ENCODE measurements around the gene TEX55.

TEX55 gene

DNA sequence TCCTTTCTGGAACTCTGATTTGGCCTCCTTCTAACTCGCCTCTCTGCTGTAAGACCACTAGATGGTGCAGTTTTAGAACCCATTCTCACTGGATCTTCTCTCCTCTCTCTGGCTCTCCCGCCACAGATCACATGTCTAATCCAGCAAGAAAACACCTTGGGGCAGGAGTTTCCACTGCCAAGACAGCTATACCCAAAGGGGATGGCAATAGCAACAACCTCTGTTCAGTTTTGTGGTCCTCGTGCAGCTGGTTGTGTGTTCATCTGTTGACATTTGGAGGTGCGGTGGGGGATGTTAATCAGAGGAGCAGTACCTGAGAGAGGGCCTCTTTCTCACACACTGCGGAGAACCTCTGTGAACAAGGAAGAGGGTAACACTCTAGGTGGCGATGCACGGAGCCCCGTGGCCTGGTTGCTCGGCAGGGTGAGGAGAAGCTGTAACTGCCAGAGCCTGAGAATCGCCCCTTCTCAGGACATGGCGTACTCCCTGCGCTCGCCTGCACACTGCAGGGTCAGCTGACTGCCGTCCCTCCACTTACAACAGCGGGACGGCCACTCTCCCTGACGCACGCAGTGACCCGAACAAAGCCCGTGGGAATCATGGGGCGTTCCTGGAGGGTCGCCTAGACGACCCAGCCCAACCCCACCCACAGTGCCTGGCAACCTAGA lies at the start of gene TEX55:
TSS of gene TEX55 (plus strand) at position 666 of the 668 bp plus-strand sequence. CDS start 25 bp downstream, outside the sequence.
- H3K36me3 ChIP-seq (ENCODE audit: insufficient read depth), result no peaks in the 10 kb centered on the region

DNA sequence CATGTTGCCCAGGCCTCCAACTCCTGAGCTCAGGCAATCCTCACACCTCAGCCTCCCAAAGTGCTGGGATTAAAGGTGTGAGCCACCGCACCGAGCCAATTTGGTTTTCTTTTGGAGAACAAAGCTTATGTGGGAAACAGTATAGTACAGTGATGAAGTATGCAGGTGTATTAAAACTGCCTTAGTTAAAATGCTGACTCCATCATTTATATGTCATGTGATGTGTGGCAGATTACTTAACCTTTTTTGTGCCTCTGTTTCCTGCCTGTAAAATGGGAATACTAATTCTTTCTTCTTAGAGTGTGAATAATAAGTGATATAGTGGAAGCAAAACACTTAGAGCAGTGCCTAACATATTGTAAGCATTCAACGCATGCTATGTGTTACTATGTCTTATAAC lies 48.0 kb upstream of the TEX55 start:
- no peak for TF ChIP-seq CTCF (conservative IDR thresholded peaks at IDR 0.05; ENCODE audit: low read depth, low read length)
- H3K27ac ChIP-seq, result no peak overlapping the region
- no peaks in the 10 kb centered on the region for H4K20me1 ChIP-seq (ENCODE audit: insufficient read depth)
- H3K27me3 ChIP-seq (ENCODE audit: insufficient read depth, low read depth), result no peaks in the 10 kb centered on the region
- no peak overlapping the region for H3K9ac ChIP-seq
- no peaks in the 10 kb centered on the region for H3K79me2 ChIP-seq (ENCODE audit: insufficient read depth, low read depth)
- H3K4me3 ChIP-seq (IDR thresholded peaks at IDR 0.05; ENCODE audit: insufficient read depth, low read depth, low read length), result no peak overlapping the region
- H3K4me2 ChIP-seq, result no peak overlapping the region
- H2AFZ ChIP-seq (ENCODE audit: low read depth), result no peak overlapping the region
- no peaks in the 10 kb centered on the region for H3K36me3 ChIP-seq (ENCODE audit: insufficient read depth)
- no peaks in the 10 kb centered on the region for H3K4me1 ChIP-seq (ENCODE audit: low read depth, poor library complexity, severe bottlenecking)

More for the DNA sequence above, at the start of gene TEX55:
- H3K4me3 ChIP-seq (IDR thresholded peaks at IDR 0.05; ENCODE audit: insufficient read depth, low read depth, low read length), result no peak within 1 kb of the TSS
- H2AFZ ChIP-seq (ENCODE audit: low read depth), result 0 out of 2 replicates have a peak within 1 kb of the TSS, but pooled peaks have one; percentile 14
- H3K4me1 ChIP-seq (ENCODE audit: low read depth, poor library complexity, severe bottlenecking), result no peaks in the 10 kb centered on the region
- H3K27me3 ChIP-seq (ENCODE audit: insufficient read depth, low read depth), result no peaks in the 10 kb centered on the region
- no peak within 1 kb of the TSS for H3K4me2 ChIP-seq
- no peak within 1 kb of the TSS for H3K9ac ChIP-seq
- no peaks in the 10 kb centered on the region for H3K79me2 ChIP-seq (ENCODE audit: insufficient read depth, low read depth)
- H4K20me1 ChIP-seq (ENCODE audit: insufficient read depth), result no peaks in the 10 kb centered on the region; the same call in 1 of the 2 replicates
- no peak within 1 kb of the TSS for H3K27ac ChIP-seq
- TF ChIP-seq CTCF (conservative IDR thresholded peaks at IDR 0.05; ENCODE audit: low read depth, low read length), result peak; percentile 55

DNA sequence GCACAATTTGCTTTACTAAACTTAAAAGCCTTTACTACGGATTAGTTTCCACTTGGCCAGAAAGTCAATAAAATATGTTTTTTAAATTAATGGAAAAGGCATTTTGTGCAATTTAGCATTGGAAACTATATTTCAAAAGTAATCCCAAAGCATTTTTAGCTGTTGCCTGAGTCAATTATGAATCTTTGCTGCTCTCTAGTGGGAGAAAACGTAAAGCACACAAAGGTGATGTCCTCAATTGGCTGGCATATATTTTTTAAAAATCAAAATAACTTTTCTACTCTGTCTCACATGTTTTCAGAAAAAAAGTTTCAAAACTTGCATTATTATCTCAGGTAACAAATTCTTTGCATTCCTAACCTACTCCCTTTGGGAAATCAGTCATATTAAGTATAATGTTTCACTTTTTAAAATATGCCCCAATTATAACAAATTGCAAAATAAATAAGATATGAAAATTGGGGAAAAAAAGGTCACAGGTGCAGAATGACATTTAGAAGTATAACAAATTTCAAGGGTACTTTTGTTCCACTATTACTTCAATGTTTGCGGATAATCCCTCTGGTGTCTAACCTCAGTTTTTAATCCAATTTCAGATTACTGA lies 47.2 kb upstream of the TEX55 start:
- Histone ChIP-seq H3K4me1 (ENCODE audit: low read depth, poor library complexity, severe bottlenecking) (no peaks in the 10 kb centered on the region), H3K27ac (no peak overlapping the region), H3K9ac (no peak overlapping the region), H3K79me2 (ENCODE audit: insufficient read depth, low read depth) (no peaks in the 10 kb centered on the region), H3K36me3 (ENCODE audit: insufficient read depth) (no peaks in the 10 kb centered on the region), H3K4me2 (no peak overlapping the region), H2AFZ (ENCODE audit: low read depth) (no peak overlapping the region), H4K20me1 (ENCODE audit: insufficient read depth) (no peaks in the 10 kb centered on the region), H3K27me3 (ENCODE audit: insufficient read depth, low read depth) (no peaks in the 10 kb centered on the region), H3K4me3 (IDR thresholded peaks at IDR 0.05; ENCODE audit: insufficient read depth, low read depth, low read length) (no peak overlapping the region)
- peak; percentile 90 for TF ChIP-seq CTCF (conservative IDR thresholded peaks at IDR 0.05; ENCODE audit: low read depth, low read length)

GRCh38 chr3:119099785-119100184 lies 46.2 kb upstream of the TEX55 start:
- Histone ChIP-seq H3K36me3 (ENCODE audit: insufficient read depth) (no peaks in the 10 kb centered on the region), H3K9ac (no peak overlapping the region), H3K27me3 (ENCODE audit: insufficient read depth, low read depth) (no peaks in the 10 kb centered on the region), H3K4me1 (ENCODE audit: low read depth, poor library complexity, severe bottlenecking) (no peaks in the 10 kb centered on the region), H3K4me2 (no peak overlapping the region), H4K20me1 (ENCODE audit: insufficient read depth) (no peaks in the 10 kb centered on the region), H2AFZ (ENCODE audit: low read depth) (no peak overlapping the region), H3K4me3 (IDR thresholded peaks at IDR 0.05; ENCODE audit: insufficient read depth, low read depth, low read length) (no peak overlapping the region), H3K79me2 (ENCODE audit: insufficient read depth, low read depth) (no peaks in the 10 kb centered on the region), H3K27ac (no peak overlapping the region)
- TF ChIP-seq CTCF (conservative IDR thresholded peaks at IDR 0.05; ENCODE audit: low read depth, low read length), result no peak

All from KMS-11 (cell line).